Natural killer cell treated with Interleukin-12 subunit alpha and Interleukin-12 subunit beta and Interleukin-15 and Interleukin-18, amount 100 ng/mL, for 72 hours (primary cell): ENCODE data around the gene TGFB1. TPM values are rescaled to one million over a fixed set of nuclear protein-coding genes. Genes with fewer than 3 reads are reported as not detected.
A peak's percentile ranks its signal among the peaks of the same experiment; 100 is the strongest.

Experiments used
- ATAC-seq, 2 donors: fragments of 150-1000 bp; cut with Tn5 transposase in 1 of 2; sonication (Bioruptor Pico), chemical (Tn5 transposase) in 1 of 2; 2 replicates each; pipeline ENCODE4 v1.10.0; 2021
- DNase-seq: peaks from one replicate; pipeline ENCODE4 v3.0.0; 2022; ENCODE audit warnings: low spot score
- H3K27ac Mint-ChIP-seq, 2 donors: 1 replicate in 1 of 2; 2 replicates in 1 of 2; pipeline ENCODE4 v1.8.0; 2022; ENCODE audit warnings: mixed read lengths in 2 of 2, mild to moderate bottlenecking in 1 of 2, moderate library complexity in 1 of 2
- H3K27me3 Mint-ChIP-seq, 2 donors: 1 replicate in 1 of 2; 2 replicates in 1 of 2; pipeline ENCODE4 v1.8.0; 2022; ENCODE audit warnings: mixed read lengths in 2 of 2
- H3K36me3 Mint-ChIP-seq: one replicate; pipeline ENCODE4 v1.8.0; 2022; ENCODE audit warnings: mixed read lengths
- H3K4me1 Mint-ChIP-seq, 2 donors: 1 replicate in 1 of 2; 2 replicates in 1 of 2; pipeline ENCODE4 v1.8.0; 2022; ENCODE audit warnings: low read depth in 2 of 2, mixed read lengths in 2 of 2, mild to moderate bottlenecking in 1 of 2
- H3K4me3 Mint-ChIP-seq: one replicate; pipeline ENCODE4 v1.8.0; 2022; ENCODE audit warnings: mixed read lengths
- H3K9me3 Mint-ChIP-seq: 2 replicates; pipeline ENCODE4 v1.8.0; 2022; ENCODE audit warnings: mixed read lengths
- total RNA-seq, 2 donors: library from RNA; stranded (reverse); gene quantifications; one replicate each; pipeline ENCODE4 v1.2.3, GENCODE V29; 2022

The TGFB1 gene
- 100 to 1,000 TPM; 108 to 131 TPM for total RNA-seq

GRCh38 chr19:41353466-41354342 is at the start of gene TGFB1:
TGFB1 (minus strand) TSS chr19:41353922; CDS start chr19:41353044, 878 bp downstream.
- Mint-ChIP-seq H3K4me1 (peaks cover 54 to 58% of the 10 kb centered on the region in 2 donors), H3K27me3 (no peaks in the 10 kb centered on the region), H3K36me3 (no peaks in the 10 kb centered on the region), H3K9me3 (no peaks in the 10 kb centered on the region), H3K4me3 (peak within 1 kb of the TSS; percentile 96), H3K27ac (peak within 1 kb of the TSS; percentile 70 to 82)
- peak; percentile 80 to 82 for ATAC-seq
- peak; percentile 97 for DNase-seq

DNA sequence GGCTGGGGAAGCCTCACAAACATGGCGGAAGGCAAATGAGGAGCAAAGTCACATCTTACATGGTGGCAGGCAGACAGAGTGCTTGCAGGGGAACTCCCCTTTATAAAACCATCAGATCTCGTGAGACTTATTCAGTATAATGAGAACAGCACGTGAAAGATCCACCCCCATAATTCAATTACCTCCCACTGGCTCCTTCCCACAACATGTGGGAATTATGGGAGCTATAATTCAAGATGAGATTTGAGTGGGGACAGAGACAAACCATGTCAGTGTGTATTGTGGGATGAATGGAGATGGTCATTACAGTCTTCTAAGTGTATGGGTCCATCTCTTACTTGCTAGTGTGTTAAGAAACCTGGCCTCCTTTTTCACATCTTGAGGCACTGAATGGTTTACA is 48.3 kb upstream of the TGFB1 start:
- H3K27ac Mint-ChIP-seq = no peak overlapping the region
- ATAC-seq (no peak), DNase-seq (no peak)
- no peaks in the 10 kb centered on the region for H3K36me3 Mint-ChIP-seq
- no peaks in the 10 kb centered on the region for H3K9me3 Mint-ChIP-seq
- H3K27me3 Mint-ChIP-seq = no peaks in the 10 kb centered on the region
- H3K4me1 Mint-ChIP-seq = peaks cover 32 to 35% of the 10 kb centered on the region in 2 donors
- H3K4me3 Mint-ChIP-seq = no peak overlapping the region

DNA sequence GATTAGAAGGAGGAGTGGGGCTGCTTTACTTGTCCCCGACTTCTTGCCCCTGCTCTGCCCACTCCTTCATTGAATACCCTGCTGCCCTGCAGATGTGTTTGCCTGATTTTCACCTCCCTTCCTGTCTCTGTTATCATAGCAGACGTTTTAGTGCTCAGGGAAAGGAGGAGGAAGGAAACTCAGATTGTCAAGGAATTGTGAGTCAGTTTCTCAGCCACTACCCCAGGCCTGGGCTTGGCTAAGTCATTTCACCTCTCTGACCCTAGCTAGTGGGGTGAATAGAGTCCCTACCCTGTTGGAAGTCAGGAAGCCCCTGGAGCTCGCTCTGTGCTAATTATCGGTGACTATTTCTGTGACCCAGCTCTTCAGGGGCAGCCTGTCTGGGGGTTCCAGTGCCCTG is 47.8 kb upstream of the TGFB1 start:
- H3K9me3 Mint-ChIP-seq = no peaks in the 10 kb centered on the region
- no peaks in the 10 kb centered on the region for H3K27me3 Mint-ChIP-seq
- H3K36me3 Mint-ChIP-seq = no peaks in the 10 kb centered on the region
- no peak overlapping the region for H3K4me3 Mint-ChIP-seq
- DNase-seq (no peak), ATAC-seq (no peak)
- no peak overlapping the region for H3K27ac Mint-ChIP-seq
- H3K4me1 Mint-ChIP-seq = peaks cover 34 to 35% of the 10 kb centered on the region in 2 donors

DNA sequence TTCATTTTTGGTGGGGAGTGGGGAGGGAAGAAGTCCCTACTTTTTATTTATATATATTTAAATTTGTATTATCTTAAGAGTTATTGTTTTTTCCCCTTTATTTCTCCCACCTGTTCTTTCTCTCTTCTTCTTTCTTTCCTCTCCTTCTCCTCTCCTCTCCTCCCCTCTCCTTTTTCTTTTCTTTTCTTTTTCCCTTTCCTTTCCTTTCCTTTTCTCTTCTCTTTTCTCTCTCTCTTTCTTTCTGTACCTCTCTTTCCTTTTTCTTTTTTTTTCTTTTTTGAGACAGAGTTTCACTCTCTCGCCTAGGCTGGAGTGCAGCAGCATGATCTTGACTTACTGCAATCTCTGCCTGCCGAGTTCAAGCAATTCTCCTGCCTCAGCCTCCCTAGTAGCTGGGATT is 45.8 kb upstream of the TGFB1 start:
- Mint-ChIP-seq H3K4me1 (peaks cover 44 to 47% of the 10 kb centered on the region in 2 donors), H3K9me3 (no peaks in the 10 kb centered on the region), H3K27me3 (no peaks in the 10 kb centered on the region), H3K36me3 (no peaks in the 10 kb centered on the region), H3K4me3 (peak overlapping the region; percentile 91), H3K27ac (peak overlapping the region; percentile 100)
- ATAC-seq = no peak
- DNase-seq = no peak

- H3K36me3 Mint-ChIP-seq = no peaks in the 10 kb centered on the region
- H3K27me3 Mint-ChIP-seq = no peaks in the 10 kb centered on the region
- H3K4me3 Mint-ChIP-seq = peak overlapping the region; percentile 91
- peaks cover 44 to 47% of the 10 kb centered on the region in 2 donors for H3K4me1 Mint-ChIP-seq
- ATAC-seq (no peak), DNase-seq (no peak)
- H3K9me3 Mint-ChIP-seq = no peaks in the 10 kb centered on the region
- H3K27ac Mint-ChIP-seq = peak overlapping the region; percentile 100
Observed at GRCh38 chr19:41399091-41399490, 45.4 kb upstream of the TGFB1 start.

GRCh38 chr19:41398598-41398997 is 44.9 kb upstream of the TGFB1 start:
- Mint-ChIP-seq H3K4me1 (peaks cover 44 to 47% of the 10 kb centered on the region in 2 donors), H3K4me3 (peak overlapping the region; percentile 91), H3K36me3 (no peaks in the 10 kb centered on the region), H3K9me3 (no peaks in the 10 kb centered on the region), H3K27me3 (no peaks in the 10 kb centered on the region), H3K27ac (peak overlapping the region; percentile 100)
- DNase-seq = no peak
- no peak for ATAC-seq

DNA sequence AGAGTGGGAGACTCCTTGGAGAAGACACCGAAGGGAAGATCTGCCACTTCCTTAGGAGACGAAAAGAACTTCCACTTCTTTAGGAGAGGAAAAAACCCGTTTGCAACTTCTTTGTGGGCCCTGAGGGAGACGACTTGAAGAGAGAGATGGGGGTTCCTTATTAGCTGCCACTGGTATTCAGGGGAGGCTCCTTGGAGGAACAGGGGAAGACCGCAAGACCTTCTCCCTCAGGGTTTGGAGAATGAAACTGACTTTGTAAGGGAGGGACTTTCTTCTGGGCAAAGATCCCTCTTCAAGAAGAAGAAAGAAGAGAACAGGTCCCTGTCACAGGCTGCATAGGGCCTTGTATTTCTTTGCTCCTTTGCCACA is 44.3 kb upstream of the TGFB1 start:
- no peaks in the 10 kb centered on the region for H3K9me3 Mint-ChIP-seq
- DNase-seq = no peak
- H3K36me3 Mint-ChIP-seq = no peaks in the 10 kb centered on the region
- ATAC-seq = no peak
- H3K4me3 Mint-ChIP-seq = peak overlapping the region; percentile 91
- H3K27me3 Mint-ChIP-seq = no peaks in the 10 kb centered on the region
- H3K27ac Mint-ChIP-seq = peak overlapping the region; percentile 100
- H3K4me1 Mint-ChIP-seq = peaks cover 44 to 47% of the 10 kb centered on the region in 2 donors

DNA sequence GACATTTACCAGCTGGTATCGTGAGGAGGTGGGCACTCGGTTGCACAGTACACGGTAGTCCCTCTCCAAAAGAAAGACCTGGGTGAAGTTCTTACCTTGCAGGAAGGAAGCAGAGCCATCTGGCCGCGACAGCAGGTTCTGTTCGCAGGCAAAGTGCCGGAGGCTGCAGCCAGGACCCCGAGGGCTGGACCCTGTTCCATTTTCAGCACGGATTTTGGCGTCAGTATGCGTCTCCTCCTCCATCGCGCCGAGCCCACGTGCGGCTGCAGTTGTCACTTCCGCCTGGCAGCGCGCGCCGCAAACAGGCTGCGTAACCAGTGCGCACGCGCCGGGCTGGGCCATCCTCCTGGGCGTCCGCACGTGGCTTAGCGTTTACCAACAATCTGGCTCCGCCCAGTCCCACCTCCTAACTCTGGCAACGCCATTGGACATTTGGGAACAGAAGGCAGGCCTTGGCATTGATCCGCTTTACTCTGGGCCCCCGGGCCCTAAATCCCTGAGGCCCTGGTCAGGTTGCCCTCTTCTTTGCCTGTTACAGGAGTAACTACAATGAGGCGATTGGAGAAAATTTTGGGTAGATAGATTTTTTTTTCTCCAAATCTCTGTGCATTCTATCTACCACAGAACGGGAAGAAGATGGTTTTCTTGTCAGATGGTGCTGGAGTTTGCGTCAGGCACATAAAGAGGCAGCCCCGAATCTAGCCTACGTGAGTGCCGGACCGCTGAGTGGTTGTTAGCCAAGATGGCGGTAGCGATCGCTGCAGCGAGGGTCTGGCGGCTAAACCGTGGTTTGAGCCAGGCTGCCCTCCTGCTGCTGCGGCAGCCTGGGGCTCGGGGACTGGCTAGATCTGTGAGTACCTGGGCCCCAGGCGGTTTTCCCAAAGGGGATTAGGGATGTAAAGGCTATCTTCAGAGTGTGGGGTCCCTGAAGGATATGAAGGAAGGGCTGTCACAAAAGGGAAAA is 43.6 kb upstream of the TGFB1 start, which contains the start of the genes BCKDHA and EXOSC5:
TSS of gene BCKDHA (plus strand) at position 733 of the 964 bp plus-strand sequence. CDS start at position 743, 10 bp downstream.
TSS of gene EXOSC5 (minus strand) at position 274 of the 964 bp plus-strand sequence. CDS start at position 243, 31 bp downstream.
- DNase-seq = peak; percentile 99
- peak; percentile 100 for ATAC-seq
- Mint-ChIP-seq H3K4me3 (peak within 1 kb of the TSS; percentile 91), H3K36me3 (no peaks in the 10 kb centered on the region), H3K27me3 (no peaks in the 10 kb centered on the region), H3K9me3 (no peaks in the 10 kb centered on the region), H3K27ac (peak within 1 kb of the TSS; percentile 100), H3K4me1 (peaks cover 44 to 47% of the 10 kb centered on the region in 2 donors)

GRCh38 chr19:41395355-41395754 is 41.6 kb upstream of the TGFB1 start:
- Mint-ChIP-seq H3K4me3 (peak overlapping the region; percentile 38), H3K27ac (peak overlapping the region in 1 of 2 donors; percentile 100), H3K9me3 (no peaks in the 10 kb centered on the region), H3K27me3 (no peaks in the 10 kb centered on the region), H3K4me1 (peaks cover 35 to 43% of the 10 kb centered on the region in 2 donors), H3K36me3 (no peaks in the 10 kb centered on the region)
- no peak for DNase-seq
- ATAC-seq = no peak

DNA sequence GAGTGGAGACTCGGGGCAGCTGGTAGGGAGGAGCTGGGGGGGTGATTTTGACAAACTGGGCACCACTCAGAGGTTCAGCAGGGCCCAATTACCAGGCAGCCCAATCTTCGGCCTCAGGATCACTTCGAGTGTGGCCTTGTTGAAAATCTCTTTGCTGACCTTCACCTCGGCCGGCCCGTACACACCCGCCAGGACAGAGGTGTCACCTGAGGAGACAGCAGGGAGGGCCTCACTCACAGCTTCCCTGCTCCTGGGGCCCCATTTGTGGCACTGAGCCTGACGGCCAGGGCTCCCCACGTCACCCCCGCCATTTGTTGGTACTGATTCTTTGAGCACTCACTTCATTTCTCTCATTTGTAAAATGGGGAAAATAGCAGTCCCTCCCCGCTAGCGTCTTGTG is 39.1 kb upstream of the TGFB1 start:
- no peaks in the 10 kb centered on the region for H3K36me3 Mint-ChIP-seq
- H3K27ac Mint-ChIP-seq = no peak overlapping the region
- no peak for ATAC-seq
- no peaks in the 10 kb centered on the region for H3K27me3 Mint-ChIP-seq
- H3K9me3 Mint-ChIP-seq = no peaks in the 10 kb centered on the region
- no peak overlapping the region for H3K4me3 Mint-ChIP-seq
- DNase-seq = no peak
- H3K4me1 Mint-ChIP-seq = peaks cover 18 to 23% of the 10 kb centered on the region in 2 donors

DNA sequence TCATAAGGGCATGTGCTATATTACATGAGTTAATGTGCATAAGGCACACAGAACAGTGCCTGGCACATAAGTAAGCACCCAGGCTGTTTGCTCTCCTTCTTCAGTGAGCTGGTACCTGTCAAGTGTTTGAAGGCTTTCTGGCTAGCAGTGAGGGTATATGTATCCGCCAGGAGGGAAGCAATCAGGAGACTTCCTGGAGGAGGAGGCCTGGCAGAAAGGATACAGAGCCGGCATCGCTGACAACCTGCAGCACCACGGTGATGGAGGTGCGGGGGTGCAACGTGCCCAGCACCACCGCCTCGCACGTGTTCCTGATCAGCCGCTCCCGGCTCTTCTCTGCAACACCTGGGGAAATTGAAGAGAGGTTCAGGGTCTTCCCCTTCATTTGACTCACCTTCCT is 37.9 kb upstream of the TGFB1 start:
- no peak for DNase-seq
- H3K4me1 Mint-ChIP-seq = peaks cover 11 to 13% of the 10 kb centered on the region in 2 donors
- no peaks in the 10 kb centered on the region for H3K36me3 Mint-ChIP-seq
- no peaks in the 10 kb centered on the region for H3K27me3 Mint-ChIP-seq
- ATAC-seq = no peak
- H3K9me3 Mint-ChIP-seq = no peaks in the 10 kb centered on the region
- H3K27ac Mint-ChIP-seq = no peak overlapping the region
- no peak overlapping the region for H3K4me3 Mint-ChIP-seq

DNA sequence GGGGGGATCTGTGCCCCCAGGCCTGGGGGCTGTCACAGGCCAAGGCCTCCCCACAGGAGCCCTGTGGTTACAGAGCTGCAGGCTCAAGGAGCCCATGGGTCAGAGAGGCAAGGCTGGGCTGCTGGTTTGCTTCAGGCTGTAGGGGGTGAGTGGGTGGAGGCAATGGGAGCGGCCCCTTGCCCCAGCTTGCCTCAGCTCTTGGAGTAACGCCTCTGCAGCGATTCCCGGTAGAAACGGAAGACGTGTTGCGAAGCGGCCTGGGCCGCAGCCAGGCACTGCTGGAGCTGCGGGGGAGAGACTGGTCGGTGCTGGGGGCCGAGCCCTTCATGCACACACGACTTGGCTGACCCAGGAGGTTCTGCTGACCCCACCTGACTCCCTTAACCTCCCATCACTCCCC is 32.7 kb upstream of the TGFB1 start:
- H3K36me3 Mint-ChIP-seq = no peaks in the 10 kb centered on the region
- no peaks in the 10 kb centered on the region for H3K4me1 Mint-ChIP-seq
- no peaks in the 10 kb centered on the region for H3K9me3 Mint-ChIP-seq
- DNase-seq = no peak
- H3K4me3 Mint-ChIP-seq = no peak overlapping the region
- H3K27ac Mint-ChIP-seq = no peak overlapping the region
- no peaks in the 10 kb centered on the region for H3K27me3 Mint-ChIP-seq
- ATAC-seq = no peak

- no peaks in the 10 kb centered on the region for H3K27me3 Mint-ChIP-seq
- H3K27ac Mint-ChIP-seq = no peak overlapping the region
- no peaks in the 10 kb centered on the region for H3K9me3 Mint-ChIP-seq
Observed at GRCh38 chr19:41384351-41384750, 30.6 kb upstream of the TGFB1 start.

More at GRCh38 chr19:41384351-41384750, 30.6 kb upstream of the TGFB1 start:
- no peaks in the 10 kb centered on the region for H3K4me1 Mint-ChIP-seq
- DNase-seq (no peak), ATAC-seq (no peak)
- no peaks in the 10 kb centered on the region for H3K36me3 Mint-ChIP-seq
- H3K4me3 Mint-ChIP-seq = no peak overlapping the region
